Sigmoid colon (tissue), 7 donors: ENCODE data around the gene TELO2. TPM values are rescaled to one million over a fixed set of nuclear protein-coding genes. Genes with fewer than 3 reads are reported as not detected.
A peak's percentile ranks its signal among the peaks of the same experiment; 100 is the strongest.

Experiments used
- DNase-seq: peaks from one replicate; pipeline ENCODE4 v3.0.0-alpha.2; 2019
- H3K27ac ChIP-seq, 4 donors: fragments of 200-600 bp; sonication (generic); one replicate each; pipeline ENCODE4 v1.5.1; 2016 to 2019; ENCODE audit warnings: mild to moderate bottlenecking in 1 of 4
- H3K27me3 ChIP-seq, 3 donors: fragments of 200-600 bp; sonication (generic); one replicate each; pipeline ENCODE4 v1.5.1; 2019; ENCODE audit warnings: mild to moderate bottlenecking in 1 of 3
- H3K36me3 ChIP-seq, 4 donors: fragments of 200-600 bp; sonication (generic); one replicate each; pipeline ENCODE4 v1.5.1; 2016 to 2019
- H3K4me1 ChIP-seq, 4 donors: fragments of 200-600 bp; sonication (generic); one replicate each; pipeline ENCODE4 v1.5.1; 2017 to 2019
- H3K4me3 ChIP-seq, 4 donors: fragments of 200-600 bp; sonication (generic); one replicate each; pipeline ENCODE4 v1.5.1; 2017 to 2019; ENCODE audit warnings: mild to moderate bottlenecking in 2 of 4, moderate library complexity in 1 of 4
- H3K9me3 ChIP-seq, 4 donors: fragments of 200-600 bp in 3 of 4; sonication (generic) in 3 of 4; one replicate each; pipeline versions ENCODE4 v1.5.1 to v1.6.1; 2013 to 2019
- CTCF ChIP-seq, 4 experiments: fragments of 450-650 bp in 3 of 4; fragments of 200-600 bp in 1 of 4; IDR thresholded peaks; one replicate each; pipeline ENCODE4 v1.5.1; 2016 to 2019; ENCODE audit warnings: antibody characterized with exemption in 4 of 4, mild to moderate bottlenecking in 3 of 4, moderate library complexity in 2 of 4
- EP300 ChIP-seq, 4 donors: sonication (generic); formaldehyde crosslinking; IDR thresholded peaks; one replicate each; pipeline ENCODE4 v1.6.1; 2017; ENCODE audit warnings: antibody characterized with exemption in 4 of 4
- POLR2A ChIP-seq, 2 donors: fragments of 450-650 bp; IDR thresholded peaks; one replicate each; pipeline ENCODE4 v1.6.1; 2016; ENCODE audit warnings: antibody characterized with exemption in 2 of 2, mild to moderate bottlenecking in 2 of 2, moderate library complexity in 2 of 2
- POLR2AphosphoS5 ChIP-seq, 4 donors: sonication (generic); formaldehyde crosslinking; IDR thresholded peaks; one replicate each; pipeline ENCODE4 v1.6.1; 2017; ENCODE audit warnings: antibody characterized with exemption in 4 of 4
- WGBS, 2 donors: extraction: QIAGEN DNeasy Blood & Tissue Kit; methylation state at CpG; one replicate each; pipeline ENCODE4 v1.1.7; 2013; 5-methylcytosine and 5-hydroxymethylcytosine counted together
- intact Hi-C: fragments of 100-400 bp; cut with DNase I; formaldehyde crosslinking; loops from one replicate; pipeline ENCODE4 v1.15.1; 2023
- polyA plus RNA-seq, 3 donors: library from polyadenylated mRNA; stranded (reverse); fragments of 200-250 nt; gene quantifications; one replicate each; pipeline ENCODE4 v1.2.3, GENCODE V29; 2013
- total RNA-seq, 4 donors: library from RNA; depleted of rRNA; stranded (reverse); fragments of >200 nt; gene quantifications; one replicate each; pipeline ENCODE4 v1.1.0, GENCODE V29; 2016
- donor health status: healthy with polysubstance abuse.
- donor health status: Bipolar disorder and iron deficiency.
- donor health status: healthy.

Gene TELO2
- total and polyA plus RNA-seq, 7 donors, result 10.4 to 60.3 (median 13.2) TPM

- Histone ChIP-seq H3K4me1 (peaks cover 0 to 30% (median 25%) of the 10 kb centered on the region in 4 donors), H3K27me3 (no peaks in the 10 kb centered on the region), H3K36me3 (peaks cover 15 to 62% (median 42%) of the 10 kb centered on the region in 4 donors), H3K27ac (no peak overlapping the region), H3K4me3 (no peak overlapping the region), H3K9me3 (no peaks in the 10 kb centered on the region)
- no peak for DNase-seq
- intact Hi-C loops, result no loop called here
- WGBS, 2 donors, result 91 to 94% methylated on average over 25 of the region's 25 CpGs
- TF ChIP-seq POLR2AphosphoS5 (IDR thresholded peaks at IDR 0.05), result no peak
Measured at GRCh38 chr16:1495889-1496262, 2.7 kb downstream of the TELO2 start.

- 94 to 96% methylated on average over 25 of the region's 25 CpGs for WGBS, 2 donors
- H3K27ac ChIP-seq, result no peak overlapping the region
- no peak for DNase-seq
Measured at GRCh38 chr16:1496464-1496863, 3.3 kb downstream of the TELO2 start.

GRCh38 chr16:1497014-1497598 is 3.9 kb downstream of the TELO2 start:
- no peak overlapping the region for H3K27ac ChIP-seq
- 93 to 95% methylated on average over 21 of the region's 21 CpGs for WGBS, 2 donors
- TF ChIP-seq CTCF (IDR thresholded peaks at IDR 0.05) (no peak), POLR2AphosphoS5 (IDR thresholded peaks at IDR 0.05) (no peak), POLR2A (IDR thresholded peaks at IDR 0.05) (no peak), EP300 (IDR thresholded peaks at IDR 0.05) (no peak)
- H3K4me1 ChIP-seq, result peaks cover 0 to 30% (median 25%) of the 10 kb centered on the region in 4 donors
- intact Hi-C loops, result no loop called here
- DNase-seq, result peak; percentile 57
- H3K27me3 ChIP-seq, result no peaks in the 10 kb centered on the region
- no peaks in the 10 kb centered on the region for H3K9me3 ChIP-seq
- peaks cover 27 to 75% (median 54%) of the 10 kb centered on the region in 4 donors for H3K36me3 ChIP-seq
- no peak overlapping the region for H3K4me3 ChIP-seq

More at GRCh38 chr16:1496464-1496863, 3.3 kb downstream of the TELO2 start:
- Histone ChIP-seq H3K4me1 (peaks cover 0 to 30% (median 25%) of the 10 kb centered on the region in 4 donors), H3K36me3 (peaks cover 20 to 68% (median 48%) of the 10 kb centered on the region in 4 donors), H3K4me3 (no peak overlapping the region), H3K27me3 (no peaks in the 10 kb centered on the region), H3K9me3 (no peaks in the 10 kb centered on the region)
- intact Hi-C loops, result no loop called here
- no peak for TF ChIP-seq EP300 (IDR thresholded peaks at IDR 0.05)

- Histone ChIP-seq H3K4me3 (no peak overlapping the region), H3K4me1 (peaks cover 0 to 14% (median 13%) of the 10 kb centered on the region in 4 donors), H3K27ac (no peak overlapping the region), H3K9me3 (no peaks in the 10 kb centered on the region), H3K27me3 (no peaks in the 10 kb centered on the region), H3K36me3 (peaks cover 38 to 94% (median 68%) of the 10 kb centered on the region in 4 donors)
- intact Hi-C loops, result no loop called here
- WGBS, 2 donors, result 93 to 96% methylated on average over 35 of the region's 35 CpGs
- TF ChIP-seq POLR2A (IDR thresholded peaks at IDR 0.05) (no peak), POLR2AphosphoS5 (IDR thresholded peaks at IDR 0.05) (no peak), CTCF (IDR thresholded peaks at IDR 0.05) (no peak), EP300 (IDR thresholded peaks at IDR 0.05) (no peak)
- no peak for DNase-seq
Measured at GRCh38 chr16:1498899-1499676, 5.9 kb downstream of the TELO2 start.

- H3K27me3 ChIP-seq, result no peaks in the 10 kb centered on the region
- 94 to 96% methylated on average over 36 of the region's 36 CpGs for WGBS, 2 donors
- no peak for DNase-seq
- intact Hi-C loops, result no loop called here
- H3K27ac ChIP-seq, result no peak overlapping the region
- TF ChIP-seq CTCF (IDR thresholded peaks at IDR 0.05) (no peak), POLR2AphosphoS5 (IDR thresholded peaks at IDR 0.05) (no peak), EP300 (IDR thresholded peaks at IDR 0.05) (no peak), POLR2A (IDR thresholded peaks at IDR 0.05) (no peak)
- peaks cover 0 to 6% (median 4%) of the 10 kb centered on the region in 4 donors for H3K4me1 ChIP-seq
- no peak overlapping the region for H3K4me3 ChIP-seq
- peaks cover 38 to 91% (median 68%) of the 10 kb centered on the region in 4 donors for H3K36me3 ChIP-seq
- H3K9me3 ChIP-seq, result no peaks in the 10 kb centered on the region
Measured at GRCh38 chr16:1499756-1500464, 6.8 kb downstream of the TELO2 start.
